Measurements from ENCODE around the gene GSN. TPM values are rescaled to one million over a fixed set of nuclear protein-coding genes. Genes with fewer than 3 reads are reported as not detected.

GSN gene
- total RNA-seq, 2 experiments from 2014 or later, result 2.6 to 2.7 TPM

GRCh38 chr9:121369595-121370265 lies 101.8 kb downstream of the GSN start, which contains the start of gene STOM:
STOM (minus strand) TSS chr9:121370250; CDS start chr9:121370187, 63 bp downstream.
- Mint-ChIP-seq H3K4me1 (ENCODE audit: low read depth) (peaks cover 70% of the 10 kb centered on the region), H3K4me3 (peak within 1 kb of the TSS; percentile 89), H3K9me3 (no peaks in the 10 kb centered on the region), H3K27me3 (no peaks in the 10 kb centered on the region), H3K36me3 (ENCODE audit: low read depth) (no peaks in the 10 kb centered on the region), H3K27ac (peak within 1 kb of the TSS; percentile 89)
- ChIA-PET CTCF (interaction anchor here (2.5 kb wide), 1 partner anchor 50 kb away, joined by 15 read pairs; no protein-coding TSS in a partner anchor), POLR2A (interaction anchor here (1.0 to 1.1 kb wide), 4 partner anchors 9 to 50 kb away, joined by 3 to 11 read pairs (median 4); no protein-coding TSS in a partner anchor)
- Histone ChIP-seq H3K9me3 (ENCODE audit: control insufficient read depth in 1 of 2, insufficient read depth in 1 of 2, low read length in 2 of 2) (peaks cover 0 to 3% of the 10 kb centered on the region in 2 experiments), H3K36me3 (ENCODE audit: insufficient read depth, low read length) (peaks cover 4% of the 10 kb centered on the region), H3K27ac (ENCODE audit: low read depth in 1 of 2, low read length in 2 of 2) (peak within 1 kb of the TSS; percentile 76 to 79), H3K4me1 (ENCODE audit: insufficient read depth, low read length) (peaks cover 16% of the 10 kb centered on the region), H3K27me3 (ENCODE audit: control insufficient read depth in 1 of 2, insufficient read depth in 2 of 2, low read length in 2 of 2) (no peaks in the 10 kb centered on the region), H3K4me3 (ENCODE audit: low read length) (peak within 1 kb of the TSS; percentile 98)
- ATAC-seq (ENCODE audit: poor library complexity) (peak; percentile 52), DNase-seq (peak in 12 of 14 experiments; percentile 47 to 89 (median 60))
- intact Hi-C loops (cut with DNase I, micrococcal nuclease), result loop anchor here (5.0 to 10.0 kb wide), 3 partner anchors 167 to 785 kb away; partner anchors contain the start of genes RAB14 (in 2 of the 2) and CDK5RAP2 (in 1 of the 2)
- no peak for TF ChIP-seq CTCF (IDR thresholded peaks at IDR 0.05)

GRCh38 chr9:121371495-121372061 lies 103.6 kb downstream of the GSN start:
- H3K4me1 ChIP-seq (ENCODE audit: insufficient read depth, low read length), result peaks cover 16% of the 10 kb centered on the region
- H3K9me3 ChIP-seq (ENCODE audit: control insufficient read depth in 1 of 2, insufficient read depth in 1 of 2, low read length in 2 of 2), result peaks cover 0 to 3% of the 10 kb centered on the region in 2 experiments
- peak overlapping the region; percentile 89 for H3K27ac Mint-ChIP-seq
- POLR2A ChIA-PET, result no interaction called here
- no peaks in the 10 kb centered on the region for H3K27me3 ChIP-seq (ENCODE audit: control insufficient read depth in 1 of 2, insufficient read depth in 2 of 2, low read length in 2 of 2)
- peak overlapping the region; percentile 89 for H3K4me3 Mint-ChIP-seq
- DNase-seq, result no peak
- intact Hi-C loops (cut with DNase I, micrococcal nuclease), result loop anchor here (5.0 to 10.0 kb wide), 3 partner anchors 169 to 787 kb away; partner anchors contain the start of genes CDK5RAP2 (in 1 of the 2) and RAB14 (in 1 of the 2)
- H3K27ac ChIP-seq (ENCODE audit: low read depth in 1 of 2, low read length in 2 of 2), result peak overlapping the region in 1 of 2 donors; percentile 3
- H3K9me3 Mint-ChIP-seq, result no peaks in the 10 kb centered on the region
- peaks cover 56% of the 10 kb centered on the region for H3K4me1 Mint-ChIP-seq (ENCODE audit: low read depth)
- no peaks in the 10 kb centered on the region for H3K36me3 Mint-ChIP-seq (ENCODE audit: low read depth)
- H3K36me3 ChIP-seq (ENCODE audit: insufficient read depth, low read length), result peaks cover under 1% of the 10 kb centered on the region
- CTCF ChIA-PET, result interaction anchor here (0.6 to 0.7 kb wide), 2 partner anchors 51 to 52 kb away, joined by 3 to 4 read pairs; no protein-coding TSS in a partner anchor
- ATAC-seq (ENCODE audit: poor library complexity), result no peak
- H3K4me3 ChIP-seq (ENCODE audit: low read length), result no peak overlapping the region
- no peaks in the 10 kb centered on the region for H3K27me3 Mint-ChIP-seq
- no peak for TF ChIP-seq CTCF (IDR thresholded peaks at IDR 0.05)

- ATAC-seq (ENCODE audit: poor library complexity) (no peak), DNase-seq (no peak)
- H3K36me3 Mint-ChIP-seq (ENCODE audit: low read depth), result no peaks in the 10 kb centered on the region
- ChIA-PET POLR2A (no interaction called here), CTCF (interaction anchor here (2.3 kb wide), 1 partner anchor 52 kb away, joined by 17 read pairs; no protein-coding TSS in a partner anchor)
- H3K27ac Mint-ChIP-seq, result peak overlapping the region; percentile 89
- H3K27me3 Mint-ChIP-seq, result no peaks in the 10 kb centered on the region
- no peaks in the 10 kb centered on the region for H3K9me3 Mint-ChIP-seq
- Histone ChIP-seq H3K4me1 (ENCODE audit: insufficient read depth, low read length) (peaks cover 12% of the 10 kb centered on the region), H3K27ac (ENCODE audit: low read depth in 1 of 2, low read length in 2 of 2) (no peak overlapping the region), H3K9me3 (ENCODE audit: control insufficient read depth in 1 of 2, insufficient read depth in 1 of 2, low read length in 2 of 2) (peaks cover 0 to 3% of the 10 kb centered on the region in 2 experiments), H3K4me3 (ENCODE audit: low read length) (no peak overlapping the region), H3K36me3 (ENCODE audit: insufficient read depth, low read length) (no peaks in the 10 kb centered on the region), H3K27me3 (ENCODE audit: control insufficient read depth in 1 of 2, insufficient read depth in 2 of 2, low read length in 2 of 2) (no peaks in the 10 kb centered on the region)
- TF ChIP-seq CTCF (IDR thresholded peaks at IDR 0.05), result no peak
- H3K4me1 Mint-ChIP-seq (ENCODE audit: low read depth), result peaks cover 50% of the 10 kb centered on the region
- H3K4me3 Mint-ChIP-seq, result peak overlapping the region; percentile 50
- intact Hi-C loops (cut with DNase I, micrococcal nuclease), result loop anchor here (5.0 to 10.0 kb wide), 3 partner anchors 170 to 788 kb away; partner anchors contain the start of genes CDK5RAP2 (in 1 of the 2) and RAB14 (in 1 of the 2)
These were observed 104.5 kb downstream of the GSN start for GRCh38 chr9:121372239-121373010.

Data from CD4-positive, alpha-beta T cell (primary cell).